BE2C (cell line): ENCODE data around the gene CD226.

Experiments
- DNase-seq: peaks from one replicate; pipeline ENCODE4 v3.0.0-alpha.2; 2020
- H3K27me3 ChIP-seq: fragments of 250-450 bp; sonication (Bioruptor Pico); 2 replicates; pipeline ENCODE4 v1.5.1; 2020; ENCODE audit warnings: mild to moderate bottlenecking
- H3K36me3 ChIP-seq: fragments of 250-450 bp; sonication (Bioruptor Pico); 2 replicates; pipeline ENCODE4 v1.5.1; 2020; ENCODE audit warnings: mild to moderate bottlenecking
- H3K4me1 ChIP-seq: fragments of 250-450 bp; sonication (Bioruptor Pico); 2 replicates; pipeline ENCODE4 v1.5.1; 2020
- H3K4me3 ChIP-seq: 2 replicates; pipeline ENCODE4 v1.5.1; 2011; ENCODE audit warnings: low read depth, low read length
- H3K9me3 ChIP-seq: fragments of 250-450 bp; sonication (Bioruptor Pico); 2 replicates; pipeline ENCODE4 v1.5.1; 2020
- CTCF ChIP-seq: IDR thresholded peaks from 2 replicates; pipeline ENCODE4 v1.5.1; 2012; ENCODE audit warnings: mild to moderate bottlenecking, low read depth, low read length

CD226 gene

GRCh38 chr18:69987870-69988269, 40.2 kb upstream of the CD226 start:
- H3K4me1 ChIP-seq: no peaks in the 10 kb centered on the region

GRCh38 chr18:69985239-69985638, 37.6 kb upstream of the CD226 start:
- H3K9me3 ChIP-seq: no peaks in the 10 kb centered on the region

More at GRCh38 chr18:69987870-69988269, 40.2 kb upstream of the CD226 start:
- no peak for TF ChIP-seq CTCF
- no peak for DNase-seq
- H3K9me3 ChIP-seq: no peaks in the 10 kb centered on the region
- no peaks in the 10 kb centered on the region for H3K36me3 ChIP-seq
- H3K4me3 ChIP-seq: no peak overlapping the region
- H3K27me3 ChIP-seq: no peaks in the 10 kb centered on the region

GRCh38 chr18:69982417-69982816, 34.7 kb upstream of the CD226 start:
- Histone ChIP-seq H3K27me3 (no peaks in the 10 kb centered on the region), H3K9me3 (no peaks in the 10 kb centered on the region), H3K4me1 (no peaks in the 10 kb centered on the region; the same call in 1 of the 2 replicates), H3K4me3 (no peak overlapping the region), H3K36me3 (no peaks in the 10 kb centered on the region)
- no peak for TF ChIP-seq CTCF
- no peak for DNase-seq

More at GRCh38 chr18:69985239-69985638, 37.6 kb upstream of the CD226 start:
- H3K4me3 ChIP-seq: no peak overlapping the region
- H3K36me3 ChIP-seq: no peaks in the 10 kb centered on the region
- TF ChIP-seq CTCF: no peak
- no peaks in the 10 kb centered on the region; the same call in 1 of the 2 replicates for H3K4me1 ChIP-seq
- H3K27me3 ChIP-seq: no peaks in the 10 kb centered on the region
- no peak for DNase-seq

GRCh38 chr18:69981948-69982347, 34.3 kb upstream of the CD226 start:
- Histone ChIP-seq H3K9me3 (no peaks in the 10 kb centered on the region), H3K4me3 (no peak overlapping the region), H3K27me3 (no peaks in the 10 kb centered on the region), H3K36me3 (no peaks in the 10 kb centered on the region), H3K4me1 (no peaks in the 10 kb centered on the region; the same call in 1 of the 2 replicates)
- no peak for DNase-seq
- no peak for TF ChIP-seq CTCF

- TF ChIP-seq CTCF: no peak
- Histone ChIP-seq H3K9me3 (no peaks in the 10 kb centered on the region), H3K4me1 (no peaks in the 10 kb centered on the region; the same call in 1 of the 2 replicates), H3K27me3 (no peaks in the 10 kb centered on the region), H3K36me3 (no peaks in the 10 kb centered on the region), H3K4me3 (no peak overlapping the region)
- no peak for DNase-seq
Observed at GRCh38 chr18:69980982-69981804, 33.5 kb upstream of the CD226 start.

- TF ChIP-seq CTCF: no peak
Observed at GRCh38 chr18:69980509-69980908, 32.8 kb upstream of the CD226 start.

More at GRCh38 chr18:69980509-69980908, 32.8 kb upstream of the CD226 start:
- DNase-seq: no peak
- H3K9me3 ChIP-seq: no peaks in the 10 kb centered on the region
- H3K27me3 ChIP-seq: no peaks in the 10 kb centered on the region
- no peak overlapping the region for H3K4me3 ChIP-seq
- H3K4me1 ChIP-seq: no peaks in the 10 kb centered on the region; the same call in 1 of the 2 replicates
- H3K36me3 ChIP-seq: no peaks in the 10 kb centered on the region
